Adrenal gland (tissue), 5 donors: ENCODE measurements around the gene CALM1.

ENCODE experiments used
- POLR2A ChIP-seq, 2 donors: fragments of 450-650 bp; IDR thresholded peaks; one replicate each; pipeline ENCODE4 v1.6.1; 2017; ENCODE audit warnings: antibody characterized with exemption in 2 of 2, mild to moderate bottlenecking in 2 of 2, moderate library complexity in 1 of 2
- TF ChIP-seq, protein P1 (sequence below), 6 experiments: fragments of 450-650 bp in 4 of 6; fragments of 200-600 bp in 2 of 6; sonication (generic) in 1 of 6; IDR thresholded peaks; 1 replicate in 5 of 6; 2 replicates in 1 of 6; pipeline versions ENCODE4 v1.5.1 to v1.8.0; 2016 to 2021; ENCODE audit warnings: antibody characterized with exemption in 6 of 6, mild to moderate bottlenecking in 2 of 6, moderate library complexity in 1 of 6
- donor health status: DM: no; HTN: no; CAD: no.

DNA sequence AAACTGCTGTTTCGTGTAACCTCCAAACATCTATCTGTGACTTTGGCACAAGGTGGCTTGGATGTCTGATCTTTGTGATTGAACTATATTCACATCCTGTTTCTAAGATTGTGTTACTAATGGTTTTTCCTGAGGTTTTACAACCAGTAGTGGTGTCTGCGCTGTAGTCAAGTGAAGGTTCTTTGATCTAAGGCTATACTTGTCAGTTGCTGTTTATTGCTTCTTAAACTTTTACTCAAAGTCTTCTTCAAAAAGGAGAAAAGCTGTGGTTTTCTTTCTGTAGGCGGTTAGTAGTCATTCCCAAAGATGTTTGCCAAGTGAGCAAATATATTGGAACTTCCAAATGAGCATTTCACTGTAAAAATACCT is 12.3 kb upstream of the CALM1 start:
- TF ChIP-seq, protein P1, sequence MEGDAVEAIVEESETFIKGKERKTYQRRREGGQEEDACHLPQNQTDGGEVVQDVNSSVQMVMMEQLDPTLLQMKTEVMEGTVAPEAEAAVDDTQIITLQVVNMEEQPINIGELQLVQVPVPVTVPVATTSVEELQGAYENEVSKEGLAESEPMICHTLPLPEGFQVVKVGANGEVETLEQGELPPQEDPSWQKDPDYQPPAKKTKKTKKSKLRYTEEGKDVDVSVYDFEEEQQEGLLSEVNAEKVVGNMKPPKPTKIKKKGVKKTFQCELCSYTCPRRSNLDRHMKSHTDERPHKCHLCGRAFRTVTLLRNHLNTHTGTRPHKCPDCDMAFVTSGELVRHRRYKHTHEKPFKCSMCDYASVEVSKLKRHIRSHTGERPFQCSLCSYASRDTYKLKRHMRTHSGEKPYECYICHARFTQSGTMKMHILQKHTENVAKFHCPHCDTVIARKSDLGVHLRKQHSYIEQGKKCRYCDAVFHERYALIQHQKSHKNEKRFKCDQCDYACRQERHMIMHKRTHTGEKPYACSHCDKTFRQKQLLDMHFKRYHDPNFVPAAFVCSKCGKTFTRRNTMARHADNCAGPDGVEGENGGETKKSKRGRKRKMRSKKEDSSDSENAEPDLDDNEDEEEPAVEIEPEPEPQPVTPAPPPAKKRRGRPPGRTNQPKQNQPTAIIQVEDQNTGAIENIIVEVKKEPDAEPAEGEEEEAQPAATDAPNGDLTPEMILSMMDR (IDR thresholded peaks at IDR 0.05) = no peak
- TF ChIP-seq POLR2A (IDR thresholded peaks at IDR 0.05) = no peak
